HG02678 (cell line): ENCODE results near the gene CAPN5.
"Not testable (repeated sequence)": the region's sequence is repeated elsewhere in the genome, so short reads cannot be mapped to it uniquely, and the experiment has no call there.

Experiments used
- ATAC-seq: cut with Tn5 transposase; IDR thresholded peaks from one replicate; pipeline ENCODE4 v1.9.1; 2021; ENCODE audit warnings: mild to moderate bottlenecking, moderate library complexity; ENCODE audit not compliant: unreplicated experiment

The CAPN5 gene

DNA sequence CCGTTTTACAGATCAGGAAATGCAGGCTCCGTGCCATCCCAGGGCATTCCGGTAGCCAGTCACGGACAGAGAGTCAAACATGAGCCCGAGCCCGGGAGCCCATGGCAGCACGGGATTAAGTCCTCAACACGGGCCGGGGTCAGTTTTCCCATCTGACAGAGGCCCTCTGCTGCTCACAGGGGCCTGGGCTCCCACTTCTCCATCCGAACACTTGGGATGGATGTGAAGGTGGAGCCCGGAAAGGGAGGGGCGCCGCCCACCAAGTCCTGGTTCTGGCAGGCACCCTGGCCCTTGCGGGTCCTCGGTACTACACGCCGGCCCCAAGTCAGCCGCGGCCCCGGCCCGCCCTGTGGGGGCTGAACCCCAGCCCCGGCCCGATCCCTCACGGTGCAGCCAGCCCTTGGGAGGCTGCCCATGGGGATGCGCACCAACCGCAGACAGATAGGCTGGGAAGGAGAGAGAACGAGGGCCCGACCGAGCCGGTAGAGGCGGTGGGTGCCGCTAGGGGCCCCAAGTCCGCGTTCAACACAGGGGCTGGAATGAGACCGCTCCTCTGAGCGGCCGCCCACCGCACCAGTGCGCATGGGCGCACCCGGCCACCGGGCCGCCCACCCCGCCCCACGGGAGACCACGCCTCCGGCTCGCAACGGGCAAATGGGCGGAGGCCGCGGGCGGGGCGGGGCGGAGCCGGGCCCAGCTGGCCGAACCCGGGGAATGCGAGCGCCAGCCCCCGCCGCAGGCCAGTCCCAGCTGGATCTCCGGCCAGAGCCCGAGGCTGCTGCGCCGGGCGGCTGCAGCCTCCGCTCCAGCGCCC lies at the start of gene CAPN5:
TSS of gene CAPN5 (plus strand) at position 743 of the 814 bp plus-strand sequence. CDS start 17,916 bp downstream, outside the sequence.
- ATAC-seq: peak; percentile 93

DNA sequence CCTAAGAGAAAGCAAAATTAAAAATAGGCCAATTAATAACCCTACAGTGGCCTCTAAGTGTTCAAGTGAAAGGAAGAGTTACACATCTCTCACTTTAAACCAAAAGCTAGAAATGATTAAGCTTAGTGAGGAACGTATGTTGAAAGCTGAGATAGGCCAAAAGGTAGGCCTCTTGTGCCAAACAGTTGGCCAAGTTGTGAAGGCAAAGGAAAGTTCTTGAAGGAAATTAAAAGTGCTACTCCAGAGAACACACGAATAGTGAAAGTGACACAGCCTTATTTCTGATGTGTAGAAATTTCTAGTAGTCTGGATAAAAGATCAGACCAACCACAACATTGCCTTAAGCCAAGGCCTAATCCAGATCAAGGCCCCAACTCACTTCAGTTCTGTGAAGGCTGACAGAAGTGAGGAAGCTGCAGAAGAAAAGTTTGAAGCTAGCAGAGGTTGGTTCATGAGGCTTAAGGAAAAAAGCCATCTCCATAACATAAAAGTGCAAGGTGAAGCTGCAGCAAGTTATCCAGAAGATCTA lies 48.3 kb upstream of the CAPN5 start:
- not testable (repeated sequence) for ATAC-seq

DNA sequence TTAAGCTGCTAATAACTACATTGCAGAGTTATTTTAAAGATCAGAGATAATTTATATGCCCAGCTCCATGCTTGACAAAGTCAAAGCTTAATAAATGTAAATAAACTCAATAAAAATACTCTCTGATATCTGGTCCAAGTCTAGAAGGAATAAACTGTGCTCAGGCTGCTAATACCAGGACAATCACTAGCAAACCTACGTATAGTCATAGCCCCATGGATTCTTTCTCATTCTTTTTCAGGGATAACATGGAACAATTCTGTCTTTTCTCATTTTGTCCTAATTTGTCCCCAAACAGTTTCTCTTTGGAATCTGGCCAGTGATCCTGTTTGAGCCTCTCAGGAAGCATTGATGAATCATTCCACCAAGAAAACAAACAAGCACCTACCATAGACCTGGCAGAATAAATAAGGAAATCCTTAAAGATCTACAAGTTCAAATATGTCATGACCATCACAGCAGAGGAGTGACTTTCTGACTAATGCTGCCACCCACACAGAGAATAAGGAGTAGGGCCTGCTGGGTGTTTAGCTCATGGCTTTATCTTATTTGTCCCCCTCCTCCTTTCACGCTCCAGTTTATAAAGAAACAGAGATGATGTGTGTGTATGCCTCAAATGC lies 46.7 kb upstream of the CAPN5 start:
- no peak for ATAC-seq

DNA sequence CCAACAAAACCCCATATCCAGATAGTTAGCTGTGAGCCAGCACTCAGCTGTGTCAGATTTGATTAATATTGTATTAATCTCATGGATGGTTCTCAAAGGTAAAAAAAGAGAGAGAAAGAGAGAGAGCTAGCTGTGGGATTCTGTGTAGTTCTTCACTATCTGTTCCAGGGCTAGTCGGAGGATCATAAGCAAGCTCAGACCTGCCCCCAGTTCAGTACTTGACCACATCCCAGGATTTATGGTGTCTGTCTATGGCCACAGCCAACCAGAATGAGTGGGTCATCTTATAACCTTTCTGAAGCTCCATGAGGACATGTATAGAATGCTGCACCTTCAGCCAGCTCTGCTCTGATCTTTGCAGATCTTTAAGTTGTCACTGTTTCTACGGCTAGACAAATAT lies 46.0 kb upstream of the CAPN5 start:
- ATAC-seq: no peak

DNA sequence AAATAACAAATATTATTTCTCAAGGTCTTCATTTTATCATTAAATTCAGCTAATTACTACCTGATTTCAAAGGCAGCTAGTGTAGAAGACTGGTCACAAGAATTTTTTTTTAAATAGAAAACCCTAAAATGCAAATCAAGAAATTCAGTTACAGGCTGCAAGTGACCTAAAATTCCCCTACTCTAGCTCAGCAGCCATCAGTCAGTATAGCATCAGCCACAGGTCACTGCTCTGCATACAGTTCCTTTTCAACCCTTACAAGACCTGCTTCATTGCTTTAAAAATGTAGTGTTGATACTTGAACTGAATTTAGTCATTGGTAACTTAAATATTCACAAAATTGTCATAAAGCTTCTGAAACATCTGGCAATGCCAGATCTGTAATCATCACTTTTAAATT lies 42.0 kb upstream of the CAPN5 start:
- ATAC-seq: no peak

DNA sequence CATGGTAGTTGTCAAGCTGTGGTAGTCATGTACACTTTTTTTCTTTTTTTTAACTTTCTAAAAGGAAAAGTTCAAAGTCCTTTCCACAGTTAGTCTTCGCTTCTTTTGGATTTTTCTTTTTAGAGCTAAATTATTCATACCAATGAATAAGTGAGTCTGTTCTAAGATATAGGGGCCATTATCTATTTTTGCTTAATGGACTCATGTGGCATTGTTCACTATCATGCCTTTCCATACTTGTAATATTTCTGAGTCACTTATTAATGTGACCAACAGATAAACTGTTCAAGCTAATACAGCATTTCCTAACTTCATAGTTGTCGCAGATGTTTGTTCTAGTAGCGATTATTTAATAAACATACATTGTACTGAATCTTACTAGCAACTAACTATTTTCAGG lies 40.5 kb upstream of the CAPN5 start:
- no peak for ATAC-seq

DNA sequence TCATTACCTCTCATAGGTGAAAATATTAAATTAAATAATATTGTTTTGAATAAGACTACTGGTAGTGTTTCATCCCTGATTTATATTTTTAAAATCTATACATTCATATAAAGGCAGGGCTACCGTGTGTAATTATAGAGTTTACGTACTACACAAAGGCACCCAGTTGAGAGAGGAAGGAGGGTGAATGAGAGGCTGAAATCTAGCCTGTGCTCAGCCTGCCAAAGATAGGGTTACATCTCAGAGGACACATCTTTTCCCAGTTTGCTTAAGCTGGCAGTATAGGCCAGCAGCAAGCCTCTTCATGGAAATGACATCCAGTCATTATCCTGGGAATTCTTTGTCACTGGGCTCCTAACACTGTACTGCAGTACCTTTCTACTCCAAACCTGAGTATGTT lies 40.0 kb upstream of the CAPN5 start:
- ATAC-seq: no peak

DNA sequence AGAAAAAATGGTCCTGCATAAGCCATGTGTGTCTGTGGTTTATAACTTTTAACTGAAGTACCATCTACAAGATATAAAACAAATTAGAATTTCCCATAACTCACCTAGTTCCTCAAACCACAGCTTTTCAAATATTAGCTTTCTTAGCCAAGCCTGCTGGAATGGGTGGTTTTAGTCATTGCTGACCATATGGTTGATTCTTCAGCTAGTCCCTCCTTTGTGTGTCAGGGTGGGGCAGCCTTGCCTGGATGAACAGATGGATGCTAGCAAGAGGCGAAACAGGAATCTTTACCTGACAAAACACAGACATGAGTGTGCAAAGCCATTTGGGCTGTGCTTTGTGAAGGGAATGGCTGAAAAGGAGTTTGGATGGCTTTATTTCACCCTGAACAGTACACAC lies 39.5 kb upstream of the CAPN5 start:
- no peak for ATAC-seq

DNA sequence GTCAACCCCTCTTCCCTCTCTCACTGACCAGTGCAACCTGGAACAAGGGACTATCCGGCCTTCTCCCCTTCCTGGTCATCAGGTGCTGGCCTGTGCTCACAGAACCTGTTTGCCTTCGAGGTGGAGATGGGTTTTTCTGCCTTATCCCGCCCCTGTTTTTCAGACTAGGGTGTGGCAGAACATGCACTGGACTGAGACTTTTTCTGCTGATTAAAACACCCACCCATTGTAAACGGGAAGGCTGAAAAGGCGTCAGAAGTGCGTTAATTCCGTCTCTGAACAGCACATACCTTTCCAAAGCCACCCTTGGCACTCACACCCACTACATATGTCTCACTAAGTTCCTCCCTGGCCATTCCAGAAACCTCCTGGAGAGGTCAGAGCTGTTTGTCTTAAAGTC lies 36.9 kb upstream of the CAPN5 start:
- ATAC-seq: no peak

DNA sequence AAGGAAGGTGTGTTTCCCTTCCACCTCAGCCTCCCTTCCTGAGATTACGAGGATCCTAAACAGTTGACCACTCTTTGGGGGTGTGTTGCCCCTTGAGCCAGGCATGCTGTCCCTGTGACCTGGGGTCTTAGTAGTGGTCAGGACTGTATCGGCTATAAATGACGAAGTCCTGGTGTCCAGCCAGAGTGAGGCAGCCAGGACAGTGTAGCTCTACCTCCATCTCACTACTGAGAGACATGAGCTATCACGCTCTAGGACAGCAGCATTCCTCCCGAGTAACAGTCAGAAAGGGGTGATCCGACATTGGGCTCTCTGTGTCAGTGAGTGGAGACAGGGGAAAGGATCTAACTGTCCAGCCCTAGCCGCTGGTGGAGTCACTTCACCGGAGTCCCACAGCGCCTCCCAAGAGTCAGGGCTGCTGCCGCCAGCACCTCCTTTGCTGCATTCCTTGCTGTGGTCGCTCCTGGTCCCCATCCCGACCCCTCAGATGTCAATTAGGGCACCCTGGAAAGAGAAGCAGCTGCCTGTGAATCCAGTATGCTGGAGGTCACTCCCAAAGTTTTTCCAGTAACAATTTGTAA lies 35.8 kb upstream of the CAPN5 start:
- ATAC-seq: no peak

DNA sequence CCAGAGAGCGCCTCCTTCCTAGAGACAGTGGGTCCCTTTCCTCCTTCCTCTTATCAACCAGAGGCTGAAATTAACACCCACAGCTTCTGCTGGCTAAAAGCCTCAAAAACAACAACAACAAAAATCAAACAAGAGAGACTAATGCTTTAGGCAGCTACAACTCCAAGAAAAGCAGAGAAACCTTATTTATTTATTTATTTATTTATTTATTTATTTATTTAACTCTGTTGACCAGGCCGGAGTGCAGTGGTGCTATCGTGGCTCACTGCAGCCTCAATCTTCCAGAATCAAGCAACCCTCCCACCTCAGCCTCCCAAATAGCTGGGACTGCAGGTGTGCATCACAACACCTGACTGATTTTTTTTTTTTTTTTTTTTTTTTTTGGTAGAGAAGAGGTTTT lies 35.2 kb upstream of the CAPN5 start:
- no peak for ATAC-seq

DNA sequence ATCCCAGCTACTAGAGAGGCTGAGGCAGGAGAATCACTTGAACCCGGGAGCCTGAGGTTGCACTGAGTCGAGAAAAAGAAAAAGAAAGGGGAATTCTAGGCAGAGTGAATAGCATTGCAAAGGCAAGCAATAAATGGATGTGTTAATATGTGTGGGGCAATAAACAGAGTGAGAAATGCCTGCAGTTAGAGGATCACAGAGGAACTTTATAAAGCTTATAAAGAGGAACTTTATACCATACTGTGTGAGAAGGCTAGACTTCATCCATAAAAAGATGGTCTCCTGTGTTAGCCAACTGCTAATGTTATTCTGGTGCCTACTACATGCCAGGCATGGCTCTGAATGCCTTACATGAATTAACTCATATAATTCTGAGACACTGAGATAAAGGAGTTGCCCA lies 31.7 kb upstream of the CAPN5 start:
- no peak for ATAC-seq

DNA sequence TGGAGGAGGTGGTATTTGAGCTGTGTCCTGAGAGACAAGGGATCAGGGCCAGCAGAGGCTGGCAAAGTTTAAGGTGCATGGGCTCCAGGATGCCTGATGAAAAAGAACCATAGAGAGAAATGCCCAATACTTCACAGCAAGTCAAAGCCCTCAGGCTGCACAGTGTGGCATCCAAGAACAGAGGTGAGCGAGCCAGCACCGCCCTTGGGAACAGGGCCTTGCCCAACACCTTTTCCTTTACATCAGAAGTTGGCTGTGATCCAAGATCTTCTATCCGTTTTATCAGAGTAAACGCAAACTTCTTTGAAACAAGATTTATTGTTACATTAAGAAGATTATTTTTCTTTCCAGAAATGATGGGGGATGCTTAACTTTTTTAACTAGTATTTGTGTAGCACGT lies 31.2 kb upstream of the CAPN5 start:
- ATAC-seq: no peak

DNA sequence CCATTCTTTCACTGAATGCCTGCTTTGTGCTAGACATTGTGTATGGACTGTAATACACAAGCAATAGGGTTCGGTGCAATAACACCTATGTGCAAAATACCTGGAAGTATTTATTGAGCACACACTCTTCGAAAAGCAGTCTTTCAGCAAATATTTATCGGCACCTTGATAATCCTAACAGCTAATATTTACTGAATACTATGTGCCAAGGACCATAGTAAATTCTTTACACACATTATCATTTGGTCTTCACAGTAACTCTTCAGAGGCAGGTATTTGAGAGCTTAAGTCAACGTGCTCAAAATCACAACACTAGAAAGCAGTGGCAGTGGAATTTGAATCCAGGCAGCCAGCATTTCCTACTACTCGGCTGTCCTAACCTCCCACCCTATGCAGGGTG lies 30.4 kb upstream of the CAPN5 start:
- ATAC-seq: no peak

DNA sequence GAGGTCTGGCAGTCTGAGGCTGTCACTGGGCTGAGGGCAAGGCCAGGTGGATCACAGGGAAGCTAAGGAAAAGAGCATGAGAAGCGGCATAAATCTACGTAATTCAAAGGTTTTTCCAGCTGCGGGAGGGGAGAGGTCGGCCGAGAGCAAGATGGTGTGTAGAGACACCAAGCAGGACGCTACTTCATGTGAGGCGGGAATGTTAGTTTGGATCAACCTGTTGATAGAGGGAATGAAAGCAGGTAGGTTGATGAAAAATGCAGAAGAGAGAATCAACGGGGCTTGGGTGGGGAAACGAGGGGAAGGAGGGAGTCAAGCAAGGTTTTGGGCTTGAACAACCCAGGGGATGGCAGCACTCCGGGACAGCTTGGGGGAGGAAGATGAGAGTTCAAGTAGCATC lies 29.7 kb upstream of the CAPN5 start:
- ATAC-seq: no peak

DNA sequence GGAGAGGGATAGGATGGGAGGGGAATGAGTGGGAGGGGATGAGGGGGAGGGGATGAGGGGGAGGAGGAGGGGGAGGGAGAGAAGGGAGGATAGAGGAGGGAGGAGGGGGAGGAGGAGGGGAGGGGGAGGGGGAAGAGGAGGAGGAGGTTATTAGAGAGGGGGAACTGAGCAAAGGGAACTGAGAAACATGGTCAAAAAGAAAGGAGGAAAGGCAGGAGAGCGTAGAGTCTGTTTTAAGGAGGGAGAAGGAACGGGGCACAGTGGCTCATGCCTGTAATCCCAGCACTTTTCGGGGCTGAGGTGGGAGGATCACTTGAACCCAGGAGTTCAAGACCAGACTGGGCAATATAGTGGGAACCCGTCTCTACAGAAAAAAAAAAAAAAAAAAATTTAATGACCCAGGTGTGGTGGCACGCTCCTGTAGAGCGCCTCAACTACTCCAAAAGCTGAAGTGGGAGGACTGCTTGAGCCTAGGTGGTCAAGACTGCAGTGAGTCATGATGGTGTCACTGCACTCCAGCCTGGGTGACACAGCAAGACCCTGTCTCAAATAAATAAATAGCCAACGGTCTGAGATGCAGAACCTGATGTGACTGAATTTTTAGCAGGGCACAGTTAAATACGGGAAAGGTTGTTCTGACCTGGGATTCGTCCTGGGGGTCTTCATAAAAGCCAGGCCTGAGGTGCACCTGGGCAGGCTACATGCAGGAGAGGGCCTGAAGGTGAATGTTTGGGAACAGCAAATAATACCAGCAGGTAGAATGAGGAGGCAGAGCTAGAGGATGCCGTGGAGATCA lies 28.5 kb upstream of the CAPN5 start:
- no peak for ATAC-seq

DNA sequence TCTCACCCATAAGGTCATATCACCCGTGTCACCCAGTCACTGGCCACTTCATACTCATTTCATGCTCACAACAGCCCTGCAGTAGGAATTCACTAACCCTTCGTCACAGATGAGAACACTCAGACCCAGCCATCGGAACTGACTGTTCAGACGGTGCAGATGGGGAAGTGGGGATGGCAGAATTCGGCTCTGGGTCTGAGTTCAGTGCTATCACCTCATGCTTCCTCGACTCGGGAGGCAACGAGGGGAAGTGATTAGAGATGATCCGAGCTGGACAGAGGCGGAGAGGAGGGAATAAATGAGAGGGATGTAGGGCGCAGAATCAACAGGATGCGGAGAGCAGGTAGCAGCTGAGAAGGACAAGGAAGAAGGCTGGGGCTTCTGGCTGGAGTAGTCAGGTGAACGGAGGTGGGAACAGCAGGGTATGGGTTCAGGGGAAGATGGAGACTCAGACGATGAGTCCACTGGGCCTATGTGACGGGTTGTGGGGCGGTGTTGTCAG lies 27.9 kb upstream of the CAPN5 start:
- ATAC-seq: no peak

DNA sequence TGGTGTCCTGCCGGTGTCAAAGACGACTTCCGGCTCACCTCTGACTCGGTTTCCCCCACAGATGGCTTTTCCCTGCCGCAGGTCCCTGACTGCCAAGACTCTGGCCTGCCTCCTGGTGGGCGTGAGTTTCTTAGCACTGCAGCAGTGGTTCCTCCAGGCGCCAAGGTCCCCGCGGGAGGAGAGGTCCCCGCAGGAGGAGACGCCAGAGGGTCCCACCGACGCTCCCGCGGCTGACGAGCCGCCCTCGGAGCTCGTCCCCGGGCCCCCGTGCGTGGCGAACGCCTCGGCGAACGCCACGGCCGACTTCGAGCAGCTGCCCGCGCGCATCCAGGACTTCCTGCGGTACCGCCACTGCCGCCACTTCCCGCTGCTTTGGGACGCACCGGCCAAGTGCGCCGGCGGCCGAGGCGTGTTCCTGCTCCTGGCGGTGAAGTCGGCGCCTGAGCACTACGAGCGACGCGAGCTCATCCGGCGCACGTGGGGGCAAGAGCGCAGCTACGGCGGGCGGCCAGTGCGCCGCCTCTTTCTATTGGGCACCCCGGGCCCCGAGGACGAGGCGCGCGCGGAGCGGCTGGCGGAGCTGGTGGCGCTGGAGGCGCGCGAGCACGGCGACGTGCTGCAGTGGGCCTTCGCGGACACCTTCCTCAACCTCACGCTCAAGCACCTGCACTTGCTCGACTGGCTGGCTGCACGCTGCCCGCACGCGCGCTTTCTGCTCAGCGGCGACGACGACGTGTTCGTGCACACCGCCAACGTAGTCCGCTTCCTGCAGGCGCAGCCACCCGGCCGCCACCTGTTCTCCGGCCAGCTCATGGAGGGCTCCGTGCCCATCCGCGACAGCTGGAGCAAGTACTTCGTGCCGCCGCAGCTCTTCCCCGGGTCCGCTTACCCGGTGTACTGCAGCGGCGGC lies 27.0 kb upstream of the CAPN5 start:
- no peak for ATAC-seq

DNA sequence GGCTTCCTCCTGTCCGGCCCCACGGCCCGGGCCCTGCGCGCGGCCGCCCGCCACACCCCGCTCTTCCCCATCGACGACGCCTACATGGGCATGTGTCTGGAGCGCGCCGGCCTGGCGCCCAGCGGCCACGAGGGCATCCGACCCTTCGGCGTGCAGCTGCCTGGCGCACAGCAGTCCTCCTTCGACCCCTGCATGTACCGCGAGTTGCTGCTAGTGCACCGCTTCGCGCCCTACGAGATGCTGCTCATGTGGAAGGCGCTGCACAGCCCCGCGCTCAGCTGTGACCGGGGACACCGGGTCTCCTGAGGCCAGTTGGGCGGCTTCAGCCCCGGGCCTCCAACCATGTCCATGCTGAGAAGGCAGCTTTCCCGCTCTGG lies 26.4 kb upstream of the CAPN5 start:
- ATAC-seq: no peak

DNA sequence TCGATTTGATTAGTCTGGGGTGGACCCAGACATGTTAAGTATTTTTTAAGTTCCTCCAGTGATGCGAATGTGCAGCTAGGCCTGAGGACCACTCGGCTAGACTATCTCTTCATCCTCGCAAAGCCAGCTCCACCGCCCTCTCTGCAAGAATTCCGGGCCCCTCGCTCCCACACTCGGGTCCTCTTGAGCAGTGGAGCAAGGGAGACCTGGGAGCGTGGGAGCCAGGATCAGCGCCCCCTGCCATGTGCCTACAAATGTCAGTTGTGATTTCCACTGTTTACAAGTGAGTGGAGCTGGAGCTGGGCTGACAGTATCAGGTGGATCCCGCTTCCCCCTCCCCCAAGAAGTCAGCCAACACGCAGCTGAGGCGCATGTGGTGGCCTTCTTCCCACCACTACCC lies 25.9 kb upstream of the CAPN5 start:
- no peak for ATAC-seq
